Ovary (tissue), 9 donors: ENCODE results near the gene MKI67. TPM values are rescaled to one million over a fixed set of nuclear protein-coding genes. Genes with fewer than 3 reads are reported as not detected.

ENCODE experiments used
- DNase-seq, 5 donors: peaks; one replicate each; pipeline ENCODE4 v3.0.0-alpha.2; 2019 to 2020
- H3K27ac ChIP-seq, 2 donors: fragments of 200-600 bp; one replicate each; pipeline versions ENCODE4 v1.5.1 to v1.8.0; 2019 to 2022
- H3K27me3 ChIP-seq: fragments of 200-600 bp; one replicate; pipeline ENCODE4 v1.8.0; 2022
- H3K36me3 ChIP-seq: fragments of 200-600 bp; sonication (generic); one replicate; pipeline ENCODE4 v1.5.1; 2019
- H3K4me1 ChIP-seq: one replicate; pipeline ENCODE4 v1.8.1; 2013; ENCODE audit warnings: mild to moderate bottlenecking, moderate library complexity; ENCODE audit not compliant: insufficient read depth
- H3K4me3 ChIP-seq: fragments of 200-600 bp; sonication (generic); one replicate; pipeline ENCODE4 v1.5.1; 2017
- H3K9me3 ChIP-seq, 2 donors: fragments of 200-600 bp in 1 of 2; sonication (generic) in 1 of 2; one replicate each; pipeline versions ENCODE4 v1.5.1 to v1.8.1; 2013 to 2019; ENCODE audit warnings: mild to moderate bottlenecking in 1 of 2, moderate library complexity in 1 of 2
- EP300 ChIP-seq: sonication (generic); formaldehyde crosslinking; IDR thresholded peaks from one replicate; pipeline ENCODE4 v1.6.1; 2017; ENCODE audit warnings: antibody characterized with exemption
- POLR2A ChIP-seq: fragments of 450-650 bp; IDR thresholded peaks from one replicate; pipeline ENCODE4 v1.6.1; 2017; ENCODE audit warnings: antibody characterized with exemption, mild to moderate bottlenecking, moderate library complexity
- WGBS, 3 donors: extraction: QIAGEN DNeasy Blood & Tissue Kit in 1 of 3; methylation state at CpG; one replicate each; pipeline versions ENCODE4 v1.1.5 to v1.1.7; 2013 to 2017; 5-methylcytosine and 5-hydroxymethylcytosine counted together
- intact Hi-C, 4 donors: fragments of 100-400 bp; cut with DNase I; formaldehyde crosslinking; loops; one replicate each; pipeline versions ENCODE4 v1.11.0 to v1.15.1; 2022 to 2023
- polyA plus RNA-seq, 2 donors: library from polyadenylated mRNA; stranded (reverse); fragments of 200-250 nt in 1 of 2; fragments of 350-450 nt in 1 of 2; fragmentation: Illumina TruSeq in 1 of 2; extraction: RNeasy Lipid Tissue Mini Kit (QIAGEN cat#74804) in 1 of 2; gene quantifications; one replicate each; pipeline ENCODE4 v1.2.3, GENCODE V29; 2013 to 2014
- total RNA-seq, 7 donors: library from RNA; depleted of rRNA in 2 of 7; stranded (reverse); fragments of >200 nt in 2 of 7; fragmentation: NEBNext Ultra II Directional in 3 of 7; extraction: Animal tissue kit (Norgen Biotek cat#: 25700) in 3 of 7; gene quantifications; one replicate each; pipeline versions ENCODE4 v1.1.0 to v1.2.4, GENCODE V29; 2016 to 2023
- TF ChIP-seq, protein P1 (sequence below), 3 donors: fragments of 450-650 bp in 2 of 3; fragments of 200-600 bp in 1 of 3; IDR thresholded peaks; one replicate each; pipeline versions ENCODE4 v1.5.1 to v1.8.0; 2016 to 2022; ENCODE audit warnings: antibody characterized with exemption in 3 of 3, mild to moderate bottlenecking in 1 of 3
- donor health status: DM: no; HTN: no; CAD: no; lungs with moderate emphysema.
- donor health status: DM: no; HTN: no; CAD: no.
- donor health status: Bipolar disorder and iron deficiency.
- donor health status: DM: yes; HTN: yes; CAD: no.
- donor health status: DM: no; HTN: no; CAD: no.
- donor health status: DM: yes; HTN: yes; CAD: no.

The MKI67 gene
- total and polyA plus RNA-seq, 9 donors, result 0.10 to 3.6 (median 0.71) TPM; not detected in 1

DNA sequence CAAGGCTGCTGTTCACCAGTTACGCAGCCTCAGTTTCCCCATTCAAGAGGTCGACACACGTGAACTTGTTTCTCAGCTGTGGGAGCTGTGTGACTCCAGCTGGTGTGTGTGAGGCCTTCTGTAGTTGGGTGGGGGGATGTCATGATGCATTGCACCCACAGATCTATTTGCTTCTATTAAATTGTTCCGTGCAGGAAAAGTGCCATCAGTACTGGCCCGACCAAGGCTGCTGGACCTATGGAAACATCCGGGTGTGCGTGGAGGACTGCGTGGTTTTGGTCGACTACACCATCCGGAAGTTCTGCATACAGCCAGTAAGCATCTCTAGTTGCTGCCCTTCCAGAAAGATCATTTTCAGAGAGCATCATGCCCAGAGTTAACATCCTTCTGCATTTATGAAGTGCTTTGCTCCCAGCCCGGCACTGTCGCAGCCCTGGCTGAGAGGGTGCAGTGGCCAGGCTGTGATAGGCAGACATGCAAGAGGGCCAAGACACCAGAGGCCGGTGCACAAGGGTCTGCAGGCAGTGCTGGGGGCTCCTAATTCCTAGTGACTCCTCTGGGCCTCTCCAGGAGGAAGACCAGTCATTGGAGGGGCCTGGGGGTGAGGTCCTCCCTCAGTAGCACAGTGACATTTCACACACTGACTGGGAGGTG is 60.2 kb downstream of the MKI67 start:
- intact Hi-C loops, result no loop called here
- DNase-seq, result no peak

DNA sequence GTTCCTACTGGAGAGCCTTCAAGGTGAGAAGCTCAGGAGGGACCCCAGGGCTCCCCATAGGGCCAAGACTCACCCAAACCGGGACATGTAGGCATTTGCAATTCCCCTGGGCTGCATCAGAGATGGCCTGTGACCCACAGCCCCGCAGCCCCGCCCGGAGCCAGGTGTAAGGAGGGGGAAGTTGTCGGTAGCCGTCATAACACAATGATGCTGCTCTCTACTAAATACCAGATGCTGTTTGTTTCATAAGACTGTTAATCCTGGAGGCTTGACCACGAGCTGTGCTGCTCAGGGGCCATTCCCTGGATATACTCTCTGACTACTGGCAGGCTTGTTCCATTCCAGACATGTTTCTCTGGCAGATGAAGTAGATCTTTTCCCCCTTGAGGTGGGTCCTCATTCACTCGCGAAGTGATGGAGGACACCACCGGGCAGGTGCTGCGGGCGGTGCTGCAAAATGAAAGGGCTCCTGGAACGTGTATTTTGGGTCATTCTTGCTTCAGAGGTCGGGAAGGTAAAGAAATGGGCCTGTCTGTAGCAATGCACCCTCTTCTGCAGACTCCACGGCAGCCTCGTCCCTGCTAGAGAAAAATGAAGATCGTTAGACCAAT is 61.1 kb downstream of the MKI67 start:
- no peaks in the 10 kb centered on the region for H3K27me3 ChIP-seq
- no peaks in the 10 kb centered on the region for H3K36me3 ChIP-seq
- TF ChIP-seq, protein P1, sequence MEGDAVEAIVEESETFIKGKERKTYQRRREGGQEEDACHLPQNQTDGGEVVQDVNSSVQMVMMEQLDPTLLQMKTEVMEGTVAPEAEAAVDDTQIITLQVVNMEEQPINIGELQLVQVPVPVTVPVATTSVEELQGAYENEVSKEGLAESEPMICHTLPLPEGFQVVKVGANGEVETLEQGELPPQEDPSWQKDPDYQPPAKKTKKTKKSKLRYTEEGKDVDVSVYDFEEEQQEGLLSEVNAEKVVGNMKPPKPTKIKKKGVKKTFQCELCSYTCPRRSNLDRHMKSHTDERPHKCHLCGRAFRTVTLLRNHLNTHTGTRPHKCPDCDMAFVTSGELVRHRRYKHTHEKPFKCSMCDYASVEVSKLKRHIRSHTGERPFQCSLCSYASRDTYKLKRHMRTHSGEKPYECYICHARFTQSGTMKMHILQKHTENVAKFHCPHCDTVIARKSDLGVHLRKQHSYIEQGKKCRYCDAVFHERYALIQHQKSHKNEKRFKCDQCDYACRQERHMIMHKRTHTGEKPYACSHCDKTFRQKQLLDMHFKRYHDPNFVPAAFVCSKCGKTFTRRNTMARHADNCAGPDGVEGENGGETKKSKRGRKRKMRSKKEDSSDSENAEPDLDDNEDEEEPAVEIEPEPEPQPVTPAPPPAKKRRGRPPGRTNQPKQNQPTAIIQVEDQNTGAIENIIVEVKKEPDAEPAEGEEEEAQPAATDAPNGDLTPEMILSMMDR (IDR thresholded peaks at IDR 0.05), result no peak
- TF ChIP-seq EP300 (no peak), POLR2A (no peak)
- H3K4me1 ChIP-seq, result no peaks in the 10 kb centered on the region
- no peaks in the 10 kb centered on the region for H3K9me3 ChIP-seq
- no peak for DNase-seq
- no peak overlapping the region for H3K4me3 ChIP-seq
- intact Hi-C loops, result no loop called here
- no peak overlapping the region for H3K27ac ChIP-seq
- WGBS, 3 donors, result 81 to 89% (median 81%) methylated on average over 17 of the region's 17 CpGs

More for the DNA sequence above, 60.2 kb downstream of the MKI67 start:
- no peaks in the 10 kb centered on the region for H3K36me3 ChIP-seq
- H3K27me3 ChIP-seq, result no peaks in the 10 kb centered on the region
- H3K27ac ChIP-seq, result no peak overlapping the region
- TF ChIP-seq POLR2A (no peak), EP300 (no peak)
- TF ChIP-seq, protein P1 (IDR thresholded peaks at IDR 0.05), result no peak
- H3K4me3 ChIP-seq, result no peak overlapping the region
- 90 to 95% (median 93%) methylated on average over 13 of the region's 13 CpGs for WGBS, 3 donors
- H3K4me1 ChIP-seq, result no peaks in the 10 kb centered on the region
- H3K9me3 ChIP-seq, result no peaks in the 10 kb centered on the region

DNA sequence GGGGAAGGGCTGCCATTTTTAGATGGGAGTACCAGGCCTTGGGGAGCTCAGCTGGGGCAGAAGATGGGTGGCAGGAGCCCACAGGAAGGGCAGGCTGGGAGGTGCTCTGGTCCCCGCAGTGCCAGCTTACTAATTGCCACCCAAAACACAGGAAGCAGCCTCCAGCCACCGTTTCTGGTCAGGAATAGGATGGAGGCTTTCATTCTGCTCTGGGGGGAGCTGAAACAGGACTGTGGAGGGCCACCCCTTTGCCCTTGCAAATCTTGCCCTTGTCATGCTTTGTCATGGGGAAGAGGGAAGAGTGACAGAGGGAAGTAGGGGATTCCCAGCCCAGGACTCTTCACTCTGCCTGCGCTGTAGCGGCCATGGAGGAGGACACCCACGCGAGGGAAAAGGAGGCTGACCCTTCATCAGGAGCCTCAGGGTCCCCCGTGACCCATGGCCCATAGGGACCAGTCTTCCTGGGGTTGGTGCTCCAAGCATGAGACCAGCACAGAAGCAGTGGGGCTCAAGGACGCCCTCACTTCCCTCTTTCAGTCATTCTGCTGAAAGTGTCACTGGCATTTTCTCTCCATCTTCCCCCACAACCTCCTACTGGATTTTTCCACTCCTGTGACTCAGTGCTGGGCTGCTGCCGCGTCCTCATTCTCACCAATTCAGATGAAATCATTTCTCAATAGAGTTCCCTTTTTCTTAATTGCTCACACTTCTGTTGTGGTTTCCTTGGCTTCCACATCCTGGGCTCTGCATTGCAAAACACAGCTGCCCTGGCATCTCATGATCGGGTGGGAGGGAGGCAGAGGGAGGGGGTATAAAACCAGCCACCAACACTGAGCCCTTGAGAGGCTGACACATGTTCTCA is 61.9 kb downstream of the MKI67 start:
- intact Hi-C loops, result no loop called here
- DNase-seq, result no peak
- 62 to 81% (median 77%) methylated on average over 11 of the region's 11 CpGs for WGBS, 3 donors
- no peaks in the 10 kb centered on the region for H3K36me3 ChIP-seq
- no peaks in the 10 kb centered on the region for H3K9me3 ChIP-seq
- no peak for TF ChIP-seq EP300
- TF ChIP-seq, protein P1 (IDR thresholded peaks at IDR 0.05), result no peak
- TF ChIP-seq POLR2A, result no peak
- no peaks in the 10 kb centered on the region for H3K4me1 ChIP-seq
- H3K4me3 ChIP-seq, result no peak overlapping the region
- no peak overlapping the region for H3K27ac ChIP-seq
- H3K27me3 ChIP-seq, result no peaks in the 10 kb centered on the region

DNA sequence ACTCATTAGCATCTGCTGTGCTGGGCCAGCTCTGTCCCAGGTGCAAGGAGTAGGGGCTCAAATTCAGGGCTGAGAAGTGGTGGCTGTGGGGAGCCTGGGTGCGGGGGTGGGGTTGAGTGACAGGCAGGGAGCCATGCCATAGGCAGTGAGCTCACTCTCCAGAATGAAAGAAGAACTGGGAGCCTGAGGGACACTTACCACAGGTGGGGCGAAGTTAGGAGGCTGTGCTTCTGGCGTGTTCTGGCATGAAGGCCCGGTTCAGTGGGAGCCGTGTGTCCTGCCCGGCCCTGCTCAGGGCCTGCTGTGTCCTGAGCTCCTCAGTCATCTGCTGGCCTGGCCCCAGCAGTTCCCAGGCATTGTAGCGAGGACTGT is 62.5 kb downstream of the MKI67 start:
- Histone ChIP-seq H3K27me3 (no peaks in the 10 kb centered on the region), H3K9me3 (no peaks in the 10 kb centered on the region), H3K4me1 (no peaks in the 10 kb centered on the region), H3K4me3 (no peak overlapping the region), H3K36me3 (no peaks in the 10 kb centered on the region), H3K27ac (no peak overlapping the region)
- no peak for TF ChIP-seq EP300
- TF ChIP-seq POLR2A, result no peak
- TF ChIP-seq, protein P1 (IDR thresholded peaks at IDR 0.05), result no peak
- 89 to 99% (median 94%) methylated on average over 7 of the region's 7 CpGs for WGBS, 3 donors
- no peak for DNase-seq
- intact Hi-C loops, result no loop called here
